ENCODE data around the gene TBC1D10B.
A peak's percentile ranks its signal among the peaks of the same experiment; 100 is the strongest.

Gene TBC1D10B

GRCh38 chr16:30375864-30376263 is 5.6 kb upstream of the TBC1D10B start:
- no peaks in the 10 kb centered on the region for H3K9me2 ChIP-seq (replicated peaks; ENCODE audit: low read depth, low read length)
- H3K36me3 ChIP-seq (ENCODE audit: insufficient read depth, low read length): no peaks in the 10 kb centered on the region
- H3K4me3 ChIP-seq (ENCODE audit: low read length, poor library complexity, severe bottlenecking): no peak overlapping the region
- peaks cover 43% of the 10 kb centered on the region for H3K4me1 ChIP-seq (ENCODE audit: insufficient read depth, low read length, poor library complexity, severe bottlenecking)
- TF ChIP-seq CTCF (conservative IDR thresholded peaks at IDR 0.05; ENCODE audit: low read length): no peak
- TF ChIP-seq EZH2phosphoT487 (IDR thresholded peaks at IDR 0.05; ENCODE audit: borderline replicate concordance): no peak
- H4K20me1 ChIP-seq (ENCODE audit: insufficient read depth, low read length, poor library complexity, severe bottlenecking): peaks cover 9% of the 10 kb centered on the region
- no peak overlapping the region for H2AFZ ChIP-seq (ENCODE audit: low read length)
- H3K4me2 ChIP-seq (ENCODE audit: low read depth, low read length, poor library complexity, severe bottlenecking): no peak overlapping the region
- no peaks in the 10 kb centered on the region for H3K9me3 ChIP-seq (ENCODE audit: insufficient read depth, low read depth, low read length)
- no peaks in the 10 kb centered on the region for H3K27me3 ChIP-seq (ENCODE audit: insufficient read depth, low read length, poor library complexity, severe bottlenecking)
- H3K79me2 ChIP-seq (ENCODE audit: insufficient read depth, low read length): peaks cover 26% of the 10 kb centered on the region
- peak overlapping the region; percentile 90 for H3K9ac ChIP-seq (ENCODE audit: low read depth, low read length, poor library complexity, severe bottlenecking)
- H3F3A ChIP-seq (ENCODE audit: low read depth): peaks cover 16% of the 10 kb centered on the region

- no peak for TF ChIP-seq CTCF (conservative IDR thresholded peaks at IDR 0.05; ENCODE audit: low read length)
- no peak for TF ChIP-seq EZH2phosphoT487 (IDR thresholded peaks at IDR 0.05; ENCODE audit: borderline replicate concordance)
Observed at GRCh38 chr16:30374538-30374937, 4.2 kb upstream of the TBC1D10B start, which contains the start of gene MYL11. TSS of gene MYL11 (plus strand) at chr16:30374802. CDS start at chr16:30374858, 56 bp downstream.

GRCh38 chr16:30372725-30373124 is 2.4 kb upstream of the TBC1D10B start:
- H3K27me3 ChIP-seq (ENCODE audit: insufficient read depth, low read length, poor library complexity, severe bottlenecking): no peaks in the 10 kb centered on the region
- no peak for TF ChIP-seq CTCF (conservative IDR thresholded peaks at IDR 0.05; ENCODE audit: low read length)
- peaks cover 31% of the 10 kb centered on the region for H3K4me1 ChIP-seq (ENCODE audit: insufficient read depth, low read length, poor library complexity, severe bottlenecking)
- H4K20me1 ChIP-seq (ENCODE audit: insufficient read depth, low read length, poor library complexity, severe bottlenecking): peaks cover 22% of the 10 kb centered on the region
- no peaks in the 10 kb centered on the region for H3K9me3 ChIP-seq (ENCODE audit: insufficient read depth, low read depth, low read length)
- H3K9me2 ChIP-seq (replicated peaks; ENCODE audit: low read depth, low read length): no peaks in the 10 kb centered on the region
- H3K79me2 ChIP-seq (ENCODE audit: insufficient read depth, low read length): peaks cover 27% of the 10 kb centered on the region
- H3K36me3 ChIP-seq (ENCODE audit: insufficient read depth, low read length): no peaks in the 10 kb centered on the region
- H2AFZ ChIP-seq (ENCODE audit: low read length): no peak overlapping the region
- H3K4me3 ChIP-seq (ENCODE audit: low read length, poor library complexity, severe bottlenecking): no peak overlapping the region
- no peak overlapping the region for H3K4me2 ChIP-seq (ENCODE audit: low read depth, low read length, poor library complexity, severe bottlenecking)
- H3F3A ChIP-seq (ENCODE audit: low read depth): peaks cover 10% of the 10 kb centered on the region
- H3K9ac ChIP-seq (ENCODE audit: low read depth, low read length, poor library complexity, severe bottlenecking): peak overlapping the region; percentile 83

More at GRCh38 chr16:30374538-30374937, 4.2 kb upstream of the TBC1D10B start, which contains the start of gene MYL11:
- Histone ChIP-seq H3K79me2 (ENCODE audit: insufficient read depth, low read length) (peaks cover 16% of the 10 kb centered on the region), H3K4me3 (ENCODE audit: low read length, poor library complexity, severe bottlenecking) (no peak within 1 kb of the TSS), H3K9me2 (replicated peaks; ENCODE audit: low read depth, low read length) (no peaks in the 10 kb centered on the region), H3K9ac (ENCODE audit: low read depth, low read length, poor library complexity, severe bottlenecking) (no peak within 1 kb of the TSS), H3K27me3 (ENCODE audit: insufficient read depth, low read length, poor library complexity, severe bottlenecking) (no peaks in the 10 kb centered on the region), H3K4me1 (ENCODE audit: insufficient read depth, low read length, poor library complexity, severe bottlenecking) (peaks cover 32% of the 10 kb centered on the region), H3F3A (ENCODE audit: low read depth) (peaks cover 16% of the 10 kb centered on the region), H3K9me3 (ENCODE audit: insufficient read depth, low read depth, low read length) (no peaks in the 10 kb centered on the region), H3K36me3 (ENCODE audit: insufficient read depth, low read length) (no peaks in the 10 kb centered on the region), H2AFZ (ENCODE audit: low read length) (no peak within 1 kb of the TSS), H3K4me2 (ENCODE audit: low read depth, low read length, poor library complexity, severe bottlenecking) (no peak within 1 kb of the TSS), H4K20me1 (ENCODE audit: insufficient read depth, low read length, poor library complexity, severe bottlenecking) (peaks cover 11% of the 10 kb centered on the region)
